COR-L47 (cell line): ENCODE results near the gene CD2AP.
"Not testable (repeated sequence)": the region's sequence is repeated elsewhere in the genome, so short reads cannot be mapped to it uniquely, and the experiment has no call there.

Source experiments
- DNase-seq: peaks from one replicate; lab custom pipeline; 2025; lab: John Stamatoyannopoulos, UW

The CD2AP gene

GRCh38 chr6:47496935-47497579 lies 19.5 kb downstream of the CD2AP start:
- no peak for DNase-seq

- no peak for DNase-seq
Observed at GRCh38 chr6:47502920-47503319, 25.3 kb downstream of the CD2AP start.

GRCh38 chr6:47509937-47510336 lies 32.3 kb downstream of the CD2AP start:
- no peak for DNase-seq

GRCh38 chr6:47512872-47513271 lies 35.3 kb downstream of the CD2AP start:
- no peak for DNase-seq

- no peak for DNase-seq
Observed at GRCh38 chr6:47519279-47519678, 41.7 kb downstream of the CD2AP start.

- DNase-seq, result no peak
Observed at GRCh38 chr6:47520282-47520681, 42.7 kb downstream of the CD2AP start.

- no peak for DNase-seq
Observed at GRCh38 chr6:47521961-47522360, 44.4 kb downstream of the CD2AP start.

GRCh38 chr6:47524136-47524845 lies 46.7 kb downstream of the CD2AP start:
- no peak for DNase-seq

- DNase-seq, result no peak
Observed at GRCh38 chr6:47525330-47526057, 47.9 kb downstream of the CD2AP start.

- DNase-seq, result no peak
Observed at GRCh38 chr6:47527274-47527673, 49.7 kb downstream of the CD2AP start.

- DNase-seq, result no peak
Observed at GRCh38 chr6:47529734-47530133, 52.1 kb downstream of the CD2AP start.

GRCh38 chr6:47532981-47533585 lies 55.5 kb downstream of the CD2AP start:
- no peak for DNase-seq

- DNase-seq, result no peak
Observed at GRCh38 chr6:47534063-47534462, 56.5 kb downstream of the CD2AP start.

GRCh38 chr6:47535316-47536225 lies 58.0 kb downstream of the CD2AP start:
- DNase-seq, result no peak

GRCh38 chr6:47536816-47537401 lies 59.3 kb downstream of the CD2AP start:
- no peak for DNase-seq

- no peak for DNase-seq
Observed at GRCh38 chr6:47545223-47545622, 67.6 kb downstream of the CD2AP start.

- no peak for DNase-seq
Observed at GRCh38 chr6:47551670-47552069, 74.1 kb downstream of the CD2AP start.

GRCh38 chr6:47552319-47552718 lies 74.7 kb downstream of the CD2AP start:
- no peak for DNase-seq

- not testable (repeated sequence) for DNase-seq
Observed at GRCh38 chr6:47553243-47553642, 75.7 kb downstream of the CD2AP start.

- DNase-seq, result not testable (repeated sequence)
Observed at GRCh38 chr6:47556459-47556858, 78.9 kb downstream of the CD2AP start.

GRCh38 chr6:47563162-47563561 lies 85.6 kb downstream of the CD2AP start:
- DNase-seq, result no peak
